PC-3 (cell line): ENCODE measurements around the gene VAT1.

Experiments used
- CTCF ChIP-seq: fragments of 300-600 bp; sonication (generic); conservative IDR thresholded peaks from 2 replicates; pipeline ENCODE4 v1.5.1; 2017; ENCODE audit warnings: antibody characterized with exemption, low read depth, mild to moderate bottlenecking, low read length
- EZH2 ChIP-seq: fragments of 300-600 bp; sonication (generic); IDR thresholded peaks from one replicate; pipeline ENCODE4 v1.6.1; 2017; ENCODE audit warnings: antibody characterized with exemption, mild to moderate bottlenecking, low read length; ENCODE audit not compliant: unreplicated experiment
- EZH2phosphoT487 ChIP-seq: fragments of 300-600 bp; sonication (generic); IDR thresholded peaks from 2 replicates; pipeline ENCODE4 v1.6.1; 2018; ENCODE audit warnings: mild to moderate bottlenecking, antibody characterized with exemption, low read length, borderline replicate concordance

GRCh38 chr17:43069368-43069898 is 47.2 kb upstream of the VAT1 start:
- no peak for TF ChIP-seq CTCF
- no peak for TF ChIP-seq EZH2
- no peak for TF ChIP-seq EZH2phosphoT487
